Type B pancreatic cell (in vitro differentiated cells): ENCODE measurements around the gene NPLOC4. TPM values are rescaled to one million over a fixed set of nuclear protein-coding genes. Genes with fewer than 3 reads are reported as not detected.
A peak's percentile ranks its signal among the peaks of the same experiment; 100 is the strongest.

Experiments
- DNase-seq: peaks from one replicate; pipeline ENCODE4 v3.0.0; 2021; ENCODE audit warnings: mixed read lengths; ENCODE audit not compliant: unreplicated experiment; ENCODE audit errors: extremely low spot score
- H3K27ac Mint-ChIP-seq: 2 replicates; pipeline ENCODE4 v1.8.0; 2021; ENCODE audit warnings: mild to moderate bottlenecking, mixed read lengths
- H3K27me3 Mint-ChIP-seq: 2 replicates; pipeline ENCODE4 v1.8.0; 2021; ENCODE audit warnings: mixed read lengths
- H3K36me3 Mint-ChIP-seq: 2 replicates; pipeline ENCODE4 v1.8.0; 2021; ENCODE audit warnings: mixed read lengths
- H3K4me1 Mint-ChIP-seq: one replicate; pipeline ENCODE4 v1.8.0; 2021; ENCODE audit warnings: mixed read lengths; ENCODE audit not compliant: unreplicated experiment
- H3K4me3 Mint-ChIP-seq: 2 replicates; pipeline ENCODE4 v1.8.0; 2021; ENCODE audit warnings: mild to moderate bottlenecking, mixed read lengths
- H3K9me3 Mint-ChIP-seq: 2 replicates; pipeline ENCODE4 v1.8.0; 2021; ENCODE audit warnings: mixed read lengths
- total RNA-seq: library from RNA; stranded (reverse); gene quantifications from 2 replicates; pipeline ENCODE4 v1.2.1, GENCODE V29; 2021; ENCODE audit warnings: low replicate concordance
- TF ChIP-seq, protein P1 (sequence below): fragments of 200-600 bp; sonication (generic); conservative IDR thresholded peaks from 2 replicates; pipeline ENCODE4 v1.5.0; 2021; ENCODE audit warnings: antibody characterized with exemption, mild to moderate bottlenecking

Gene NPLOC4
- total RNA-seq, 1 donor from 2014 or later, result 82.4 TPM

DNA sequence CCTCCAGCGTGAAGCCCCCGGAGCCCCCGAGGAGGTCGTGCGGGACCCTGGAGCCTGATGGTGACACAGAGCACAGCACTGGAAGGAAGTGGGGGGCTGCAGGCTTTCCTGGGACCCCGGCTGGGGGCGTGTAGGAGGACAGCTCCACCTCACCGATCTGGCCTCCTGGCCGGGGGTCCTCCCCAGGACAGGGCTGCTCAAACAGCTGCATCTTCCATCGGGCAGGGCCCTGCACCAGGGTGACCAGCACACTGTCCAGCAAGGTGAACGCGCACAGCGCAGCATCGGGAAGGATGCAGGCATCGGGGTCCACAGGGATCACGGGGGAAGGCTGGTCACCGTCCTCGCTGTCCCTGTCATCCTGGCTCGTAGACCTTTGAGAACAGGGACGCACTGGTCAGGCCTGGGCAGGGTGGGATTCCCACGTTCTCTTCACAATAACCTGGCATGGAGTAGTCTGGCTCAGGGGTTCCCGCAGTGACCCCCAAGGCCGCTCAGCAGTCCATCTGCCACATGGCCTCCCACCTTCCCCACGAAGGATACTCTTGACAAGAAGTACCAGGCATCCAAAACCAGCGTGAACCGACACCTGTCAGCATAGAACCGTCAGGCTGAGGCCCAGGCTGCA lies 86.0 kb downstream of the NPLOC4 start:
- DNase-seq, result no peak
- TF ChIP-seq, protein P1, sequence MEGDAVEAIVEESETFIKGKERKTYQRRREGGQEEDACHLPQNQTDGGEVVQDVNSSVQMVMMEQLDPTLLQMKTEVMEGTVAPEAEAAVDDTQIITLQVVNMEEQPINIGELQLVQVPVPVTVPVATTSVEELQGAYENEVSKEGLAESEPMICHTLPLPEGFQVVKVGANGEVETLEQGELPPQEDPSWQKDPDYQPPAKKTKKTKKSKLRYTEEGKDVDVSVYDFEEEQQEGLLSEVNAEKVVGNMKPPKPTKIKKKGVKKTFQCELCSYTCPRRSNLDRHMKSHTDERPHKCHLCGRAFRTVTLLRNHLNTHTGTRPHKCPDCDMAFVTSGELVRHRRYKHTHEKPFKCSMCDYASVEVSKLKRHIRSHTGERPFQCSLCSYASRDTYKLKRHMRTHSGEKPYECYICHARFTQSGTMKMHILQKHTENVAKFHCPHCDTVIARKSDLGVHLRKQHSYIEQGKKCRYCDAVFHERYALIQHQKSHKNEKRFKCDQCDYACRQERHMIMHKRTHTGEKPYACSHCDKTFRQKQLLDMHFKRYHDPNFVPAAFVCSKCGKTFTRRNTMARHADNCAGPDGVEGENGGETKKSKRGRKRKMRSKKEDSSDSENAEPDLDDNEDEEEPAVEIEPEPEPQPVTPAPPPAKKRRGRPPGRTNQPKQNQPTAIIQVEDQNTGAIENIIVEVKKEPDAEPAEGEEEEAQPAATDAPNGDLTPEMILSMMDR, result no peak
- Mint-ChIP-seq H3K27me3 (no peaks in the 10 kb centered on the region), H3K27ac (no peak overlapping the region), H3K36me3 (peaks cover 9% of the 10 kb centered on the region), H3K4me1 (peaks cover 28% of the 10 kb centered on the region), H3K4me3 (peak overlapping the region; percentile 90), H3K9me3 (no peaks in the 10 kb centered on the region)

DNA sequence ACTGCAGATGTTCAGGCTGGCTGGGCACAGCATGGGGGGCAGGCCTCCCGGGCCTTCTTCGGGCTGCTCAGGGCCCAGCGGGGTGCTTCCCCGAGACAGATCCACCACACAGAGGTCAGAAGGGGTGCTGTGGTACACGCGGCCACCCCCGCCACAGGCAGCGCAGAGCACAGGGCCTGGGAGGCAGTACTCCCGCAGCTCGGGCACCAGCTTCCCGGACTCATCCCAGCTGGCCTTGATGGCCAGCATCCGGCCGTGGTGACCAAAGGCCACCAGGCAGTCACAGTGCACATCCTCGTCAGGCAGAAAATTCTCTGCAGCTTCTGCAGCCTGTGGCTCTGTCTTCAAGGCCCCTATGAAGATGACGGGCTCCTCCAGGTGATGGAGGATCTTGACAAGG lies 86.6 kb downstream of the NPLOC4 start:
- H3K4me3 Mint-ChIP-seq, result peak overlapping the region; percentile 90
- H3K4me1 Mint-ChIP-seq, result peaks cover 28% of the 10 kb centered on the region
- no peaks in the 10 kb centered on the region for H3K9me3 Mint-ChIP-seq
- TF ChIP-seq, protein P1, result no peak
- no peak overlapping the region for H3K27ac Mint-ChIP-seq
- no peaks in the 10 kb centered on the region for H3K27me3 Mint-ChIP-seq
- peaks cover 9% of the 10 kb centered on the region for H3K36me3 Mint-ChIP-seq
- DNase-seq, result no peak

DNA sequence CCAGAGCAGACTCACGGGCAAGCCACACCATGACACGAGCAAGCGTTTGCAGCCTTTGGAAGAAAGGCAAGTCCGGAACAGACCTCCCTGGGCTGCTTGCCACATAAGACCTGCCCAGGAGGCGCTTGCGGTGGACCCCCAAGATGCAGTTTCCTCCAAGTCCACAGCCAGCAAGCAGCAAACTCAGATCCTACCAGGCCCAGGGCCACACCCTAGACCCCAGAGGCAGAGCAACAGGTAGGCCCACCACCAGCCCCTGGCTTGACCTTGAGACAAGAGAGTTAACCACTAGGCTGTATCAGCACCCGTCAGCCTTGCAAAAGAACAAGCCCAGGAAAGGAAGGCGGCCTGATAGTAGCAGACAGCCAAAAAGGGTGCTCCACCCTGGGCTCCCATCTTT lies 87.1 kb downstream of the NPLOC4 start:
- Mint-ChIP-seq H3K27ac (peak overlapping the region; percentile 61), H3K4me3 (peak overlapping the region; percentile 90), H3K4me1 (peaks cover 28% of the 10 kb centered on the region), H3K27me3 (no peaks in the 10 kb centered on the region), H3K36me3 (peaks cover 9% of the 10 kb centered on the region), H3K9me3 (no peaks in the 10 kb centered on the region)
- DNase-seq, result no peak
- TF ChIP-seq, protein P1, result no peak

DNA sequence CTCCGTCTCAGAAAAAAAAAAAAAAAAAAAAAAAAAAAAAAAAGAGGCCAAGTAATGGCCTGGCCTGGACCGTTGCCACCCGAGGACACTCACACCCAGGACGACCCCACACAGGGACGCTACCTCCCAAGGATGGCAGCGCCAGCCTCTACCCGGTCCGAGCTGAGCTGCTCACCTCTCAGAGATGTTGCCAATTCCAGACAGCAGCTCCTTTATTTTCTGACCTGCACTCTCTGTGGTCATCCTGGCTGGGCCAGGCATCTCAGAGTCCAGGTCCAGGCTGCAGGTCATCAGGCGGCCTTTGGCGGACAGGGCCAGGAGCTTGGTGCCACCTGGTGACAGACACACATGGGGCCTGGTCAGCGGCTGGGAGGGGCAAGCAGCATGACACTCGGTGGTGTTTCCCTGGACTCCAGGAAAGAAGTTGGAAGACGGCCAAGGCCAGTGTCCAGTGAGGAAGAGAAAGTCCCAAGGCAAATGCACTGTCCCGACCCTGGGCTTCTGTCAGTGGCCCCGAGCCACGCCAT lies 87.8 kb downstream of the NPLOC4 start:
- Mint-ChIP-seq H3K9me3 (no peaks in the 10 kb centered on the region), H3K4me3 (peak overlapping the region; percentile 90), H3K27ac (no peak overlapping the region), H3K27me3 (no peaks in the 10 kb centered on the region), H3K4me1 (peaks cover 24% of the 10 kb centered on the region), H3K36me3 (peaks cover 9% of the 10 kb centered on the region)
- TF ChIP-seq, protein P1, result no peak
- DNase-seq, result no peak

DNA sequence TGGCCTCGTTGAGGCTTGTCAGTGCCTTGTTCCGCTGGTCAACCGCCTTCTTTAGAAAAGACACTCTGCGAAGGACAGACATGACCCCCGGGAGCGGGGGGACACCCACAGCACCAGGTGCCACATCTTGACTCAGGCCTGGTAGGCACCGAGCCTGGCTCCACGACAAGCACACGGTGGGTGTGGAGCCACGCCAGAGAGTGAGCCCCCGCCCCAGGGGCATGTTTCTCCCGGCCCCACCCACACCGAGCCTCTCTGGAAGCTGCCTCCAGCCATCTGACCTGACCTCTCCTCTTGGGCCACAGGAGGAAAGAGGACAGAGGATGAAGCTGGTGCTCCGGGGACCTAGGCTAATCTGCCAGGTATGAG lies 89.3 kb downstream of the NPLOC4 start:
- TF ChIP-seq, protein P1, result no peak
- peaks cover 16% of the 10 kb centered on the region for H3K4me1 Mint-ChIP-seq
- H3K36me3 Mint-ChIP-seq, result peaks cover 9% of the 10 kb centered on the region
- no peaks in the 10 kb centered on the region for H3K27me3 Mint-ChIP-seq
- no peak overlapping the region for H3K4me3 Mint-ChIP-seq
- no peak for DNase-seq
- no peaks in the 10 kb centered on the region for H3K9me3 Mint-ChIP-seq
- no peak overlapping the region for H3K27ac Mint-ChIP-seq
